ENCODE data around the gene LRRC71. TPM values are rescaled to one million over a fixed set of nuclear protein-coding genes. Genes with fewer than 3 reads are reported as not detected.

The LRRC71 gene
- total and polyA plus RNA-seq, 2 of the 8 experiments (the other 6 are each of a cell fraction or from before 2014, with no cell fraction given) = 0.05 TPM; not detected in 1

DNA sequence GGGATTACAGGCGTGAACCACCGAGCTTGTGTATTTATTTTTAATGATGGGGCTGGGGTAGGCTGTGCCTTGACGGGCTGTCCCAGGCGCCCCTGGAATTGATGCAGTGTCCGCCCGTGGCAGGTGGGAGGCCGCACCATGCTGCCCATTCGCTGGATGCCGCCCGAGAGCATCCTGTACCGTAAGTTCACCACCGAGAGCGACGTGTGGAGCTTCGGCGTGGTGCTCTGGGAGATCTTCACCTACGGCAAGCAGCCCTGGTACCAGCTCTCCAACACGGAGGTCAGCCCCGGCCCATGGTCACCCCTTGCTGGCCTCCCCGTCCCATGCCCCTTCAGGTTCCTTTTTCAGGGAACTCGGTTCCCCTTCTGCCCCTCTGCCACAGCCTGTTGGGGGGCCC is 40.6 kb upstream of the LRRC71 start (continued):
- TF ChIP-seq CEBPB (IDR thresholded peaks at IDR 0.05; ENCODE audit: low read depth, low read length) (no peak), SUZ12 (IDR thresholded peaks at IDR 0.05; ENCODE audit: low read length) (no peak), JUND (IDR thresholded peaks at IDR 0.05; ENCODE audit: low read length) (no peak), CTBP2 (IDR thresholded peaks at IDR 0.05; ENCODE audit: borderline replicate concordance, insufficient read depth, insufficient read length, low read length) (no peak)
